HepG2 (cell line): ENCODE measurements around the gene KLHL7. TPM values are rescaled to one million over a fixed set of nuclear protein-coding genes. Genes with fewer than 3 reads are reported as not detected.

Experiments
- BRF2 ChIP-seq: sonication (generic); formaldehyde crosslinking; IDR thresholded peaks from 2 replicates; pipeline ENCODE4 v1.8.1; 2022; ENCODE audit warnings: mild to moderate bottlenecking, missing genetic modification reagents
- DBP ChIP-seq: sonication (generic); formaldehyde crosslinking; IDR thresholded peaks from 2 replicates; pipeline ENCODE4 v1.4.0; 2020; ENCODE audit warnings: missing genetic modification reagents; ENCODE audit errors: not compliant biosample characterization
- ERF ChIP-seq: IDR thresholded peaks from 2 replicates; pipeline ENCODE4 v1.6.1; 2018; ENCODE audit warnings: missing biosample characterization, missing genetic modification reagents
- GFI1 ChIP-seq: sonication (generic); formaldehyde crosslinking; IDR thresholded peaks from 2 replicates; pipeline ENCODE4 v1.5.0; 2020; ENCODE audit warnings: missing genetic modification reagents, mild to moderate bottlenecking, borderline replicate concordance
- HOXA3 ChIP-seq: sonication (generic); formaldehyde crosslinking; IDR thresholded peaks from 2 replicates; pipeline ENCODE4 v1.5.0; 2020; ENCODE audit warnings: missing genetic modification reagents
- RBAK ChIP-seq: sonication (generic); formaldehyde crosslinking; IDR thresholded peaks from 2 replicates; pipeline ENCODE4 v1.5.1; 2020; ENCODE audit warnings: mild to moderate bottlenecking, missing genetic modification reagents
- SIX1 ChIP-seq: sonication (generic); formaldehyde crosslinking; IDR thresholded peaks from 2 replicates; pipeline ENCODE4 v1.4.0; 2020; ENCODE audit warnings: missing genetic modification reagents, borderline replicate concordance
- SMAD9 ChIP-seq: sonication (generic); formaldehyde crosslinking; IDR thresholded peaks from 2 replicates; pipeline ENCODE4 v1.5.1; 2020; ENCODE audit warnings: mild to moderate bottlenecking, missing genetic modification reagents
- SNAPC5 ChIP-seq: sonication (generic); formaldehyde crosslinking; IDR thresholded peaks from 2 replicates; pipeline ENCODE4 v1.8.1; 2023; ENCODE audit warnings: mild to moderate bottlenecking, missing genetic modification reagents, borderline replicate concordance
- SP4 ChIP-seq: sonication (generic); formaldehyde crosslinking; IDR thresholded peaks from 2 replicates; pipeline ENCODE4 v1.8.1; 2023; ENCODE audit warnings: mild to moderate bottlenecking, missing genetic modification reagents
- TARDBP ChIP-seq: sonication (generic); formaldehyde crosslinking; IDR thresholded peaks from 2 replicates; pipeline ENCODE4 v1.8.0; 2022; ENCODE audit warnings: mild to moderate bottlenecking, missing genetic modification reagents
- TMF1 ChIP-seq: sonication (generic); formaldehyde crosslinking; IDR thresholded peaks from 2 replicates; pipeline ENCODE4 v1.8.1; 2022; ENCODE audit warnings: low read depth, missing genetic modification reagents
- ZNF260 ChIP-seq: sonication (generic); formaldehyde crosslinking; IDR thresholded peaks from 2 replicates; pipeline ENCODE4 v1.4.0; 2020; ENCODE audit warnings: missing genetic modification reagents, low read depth, mild to moderate bottlenecking, borderline replicate concordance
- ZNF407 ChIP-seq: sonication (generic); formaldehyde crosslinking; IDR thresholded peaks from one replicate; pipeline ENCODE4 v1.5.1; 2020; ENCODE audit warnings: mild to moderate bottlenecking, missing genetic modification reagents; ENCODE audit errors: not compliant biosample characterization
- ZNF644 ChIP-seq: IDR thresholded peaks from 2 replicates; pipeline ENCODE4 v1.6.1; 2016; ENCODE audit warnings: low read depth
- ZNF672 ChIP-seq: sonication (generic); formaldehyde crosslinking; IDR thresholded peaks from 2 replicates; pipeline ENCODE4 v1.8.1; 2022; ENCODE audit warnings: missing genetic modification reagents
- polyA plus RNA-seq, 8 experiments: library from polyadenylated mRNA; depleted of rRNA in 3 of 8; stranded (reverse) in 7 of 8; unstranded in 1 of 8; fragments of >200 nt; fragmentation: Illumina TruSeq in 4 of 8; extraction: Trizol in 4 of 8; gene quantifications; 2 replicates each; pipeline versions ENCODE4 v1.2.1 to v1.2.3, GENCODE V29; 2011 to 2016; ENCODE audit warnings: low read depth in 4 of 8, missing spikeins in 1 of 8, mixed read lengths in 1 of 8; ENCODE audit not compliant: insufficient read depth in 1 of 8
- total RNA-seq, 5 experiments: library from RNA; depleted of rRNA; stranded (reverse); fragments of >200 nt; fragmentation: Illumina TruSeq; extraction: Trizol; gene quantifications; 2 replicates each; pipeline ENCODE4 v1.2.3, GENCODE V29; 2016; ENCODE audit warnings: low read depth in 1 of 5

The KLHL7 gene
- total and polyA plus RNA-seq, 2 of the 13 experiments (the other 11 are each of a cell fraction or from before 2014, with no cell fraction given) = 16.2 to 34.4 TPM

- TF ChIP-seq RBAK (CRISPR knock-in tag) (no peak; the same call in 1 of the 2 replicates), ZNF672 (CRISPR knock-in tag) (no peak), ZNF407 (CRISPR knock-in tag) (peak; percentile 54), TARDBP (CRISPR knock-in tag) (peak; percentile 94), SMAD9 (CRISPR knock-in tag) (0 out of 2 replicates have a peak, but pooled peaks have one; percentile 3), ERF (CRISPR knock-in tag) (peak; percentile 64; the same call in 1 of the 2 replicates), SNAPC5 (CRISPR knock-in tag) (peak; percentile 75; the same call in 1 of the 2 replicates), SIX1 (CRISPR knock-in tag) (no peak), ZNF260 (CRISPR knock-in tag) (no peak), DBP (no peak), BRF2 (CRISPR knock-in tag) (peak; percentile 70; the same call in 1 of the 2 replicates), ZNF644 (CRISPR knock-in tag) (no peak), TMF1 (CRISPR knock-in tag) (0 out of 2 replicates have a peak, but pooled peaks have one; percentile 74), SP4 (CRISPR knock-in tag) (peak; percentile 81; the same call in 1 of the 2 replicates), HOXA3 (CRISPR knock-in tag) (peak; percentile 98), GFI1 (CRISPR knock-in tag) (peak; percentile 70; the same call in 1 of the 2 replicates)
Observed at GRCh38 chr7:23181684-23182553, 76.3 kb downstream of the KLHL7 start, which contains the start of gene NUP42 (continued).
